Measurements from ENCODE around the gene CHSY1.
A peak's percentile ranks its signal among the peaks of the same experiment; 100 is the strongest.

GRCh38 chr15:101258238-101259144, 6.6 kb upstream of the CHSY1 start:
- TF ChIP-seq POLR2A (IDR thresholded peaks at IDR 0.05; ENCODE audit: insufficient read depth in 1 of 2, low read depth in 2 of 2, low read length in 2 of 2) = no peak
- TF ChIP-seq, protein P1, sequence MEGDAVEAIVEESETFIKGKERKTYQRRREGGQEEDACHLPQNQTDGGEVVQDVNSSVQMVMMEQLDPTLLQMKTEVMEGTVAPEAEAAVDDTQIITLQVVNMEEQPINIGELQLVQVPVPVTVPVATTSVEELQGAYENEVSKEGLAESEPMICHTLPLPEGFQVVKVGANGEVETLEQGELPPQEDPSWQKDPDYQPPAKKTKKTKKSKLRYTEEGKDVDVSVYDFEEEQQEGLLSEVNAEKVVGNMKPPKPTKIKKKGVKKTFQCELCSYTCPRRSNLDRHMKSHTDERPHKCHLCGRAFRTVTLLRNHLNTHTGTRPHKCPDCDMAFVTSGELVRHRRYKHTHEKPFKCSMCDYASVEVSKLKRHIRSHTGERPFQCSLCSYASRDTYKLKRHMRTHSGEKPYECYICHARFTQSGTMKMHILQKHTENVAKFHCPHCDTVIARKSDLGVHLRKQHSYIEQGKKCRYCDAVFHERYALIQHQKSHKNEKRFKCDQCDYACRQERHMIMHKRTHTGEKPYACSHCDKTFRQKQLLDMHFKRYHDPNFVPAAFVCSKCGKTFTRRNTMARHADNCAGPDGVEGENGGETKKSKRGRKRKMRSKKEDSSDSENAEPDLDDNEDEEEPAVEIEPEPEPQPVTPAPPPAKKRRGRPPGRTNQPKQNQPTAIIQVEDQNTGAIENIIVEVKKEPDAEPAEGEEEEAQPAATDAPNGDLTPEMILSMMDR (CRISPR knock-in tag; IDR thresholded peaks at IDR 0.05) = peak; percentile 88
- TF ChIP-seq ZBTB2 (CRISPR knock-in tag; IDR thresholded peaks at IDR 0.05; ENCODE audit: low read depth) = no peak
- no peak for TF ChIP-seq RAD51 (IDR thresholded peaks at IDR 0.05; ENCODE audit: borderline replicate concordance)
- TF ChIP-seq BRD4 (CRISPR knock-in tag; IDR thresholded peaks at IDR 0.05) = no peak
- TF ChIP-seq TARDBP (CRISPR knock-in tag; IDR thresholded peaks at IDR 0.05) = no peak
- TF ChIP-seq, protein P2, sequence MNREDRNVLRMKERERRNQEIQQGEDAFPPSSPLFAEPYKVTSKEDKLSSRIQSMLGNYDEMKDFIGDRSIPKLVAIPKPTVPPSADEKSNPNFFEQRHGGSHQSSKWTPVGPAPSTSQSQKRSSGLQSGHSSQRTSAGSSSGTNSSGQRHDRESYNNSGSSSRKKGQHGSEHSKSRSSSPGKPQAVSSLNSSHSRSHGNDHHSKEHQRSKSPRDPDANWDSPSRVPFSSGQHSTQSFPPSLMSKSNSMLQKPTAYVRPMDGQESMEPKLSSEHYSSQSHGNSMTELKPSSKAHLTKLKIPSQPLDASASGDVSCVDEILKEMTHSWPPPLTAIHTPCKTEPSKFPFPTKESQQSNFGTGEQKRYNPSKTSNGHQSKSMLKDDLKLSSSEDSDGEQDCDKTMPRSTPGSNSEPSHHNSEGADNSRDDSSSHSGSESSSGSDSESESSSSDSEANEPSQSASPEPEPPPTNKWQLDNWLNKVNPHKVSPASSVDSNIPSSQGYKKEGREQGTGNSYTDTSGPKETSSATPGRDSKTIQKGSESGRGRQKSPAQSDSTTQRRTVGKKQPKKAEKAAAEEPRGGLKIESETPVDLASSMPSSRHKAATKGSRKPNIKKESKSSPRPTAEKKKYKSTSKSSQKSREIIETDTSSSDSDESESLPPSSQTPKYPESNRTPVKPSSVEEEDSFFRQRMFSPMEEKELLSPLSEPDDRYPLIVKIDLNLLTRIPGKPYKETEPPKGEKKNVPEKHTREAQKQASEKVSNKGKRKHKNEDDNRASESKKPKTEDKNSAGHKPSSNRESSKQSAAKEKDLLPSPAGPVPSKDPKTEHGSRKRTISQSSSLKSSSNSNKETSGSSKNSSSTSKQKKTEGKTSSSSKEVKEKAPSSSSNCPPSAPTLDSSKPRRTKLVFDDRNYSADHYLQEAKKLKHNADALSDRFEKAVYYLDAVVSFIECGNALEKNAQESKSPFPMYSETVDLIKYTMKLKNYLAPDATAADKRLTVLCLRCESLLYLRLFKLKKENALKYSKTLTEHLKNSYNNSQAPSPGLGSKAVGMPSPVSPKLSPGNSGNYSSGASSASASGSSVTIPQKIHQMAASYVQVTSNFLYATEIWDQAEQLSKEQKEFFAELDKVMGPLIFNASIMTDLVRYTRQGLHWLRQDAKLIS (CRISPR knock-in tag; IDR thresholded peaks at IDR 0.05) = no peak
- TF ChIP-seq SALL2 (CRISPR knock-in tag; IDR thresholded peaks at IDR 0.05) = no peak

Data from HepG2 (cell line).